Activated T-cell treated with anti-CD3 and anti-CD28 coated beads for 48 hours (primary cell): ENCODE results near the gene FER.
"Not testable (repeated sequence)": the region's sequence is repeated elsewhere in the genome, so short reads cannot be mapped to it uniquely, and the experiment has no call there.

Source experiments
- DNase-seq: peaks from one replicate; pipeline ENCODE4 v3.0.0-alpha.2; 2020; ENCODE audit warnings: low read depth

The FER gene

GRCh38 chr5:109121225-109121624 lies 373.5 kb downstream of the FER start:
- no peak for DNase-seq

GRCh38 chr5:109125755-109126429 lies 378.2 kb downstream of the FER start:
- no peak for DNase-seq

GRCh38 chr5:109126481-109126880 lies 378.8 kb downstream of the FER start:
- DNase-seq: no peak

GRCh38 chr5:109136906-109137305 lies 389.2 kb downstream of the FER start:
- no peak for DNase-seq

- no peak for DNase-seq
These were observed 393.8 kb downstream of the FER start for GRCh38 chr5:109141222-109142200.

- DNase-seq: no peak
These were observed 395.3 kb downstream of the FER start for GRCh38 chr5:109143031-109143430.

- no peak for DNase-seq
These were observed 397.4 kb downstream of the FER start for GRCh38 chr5:109145139-109145538.

- no peak for DNase-seq
These were observed 398.9 kb downstream of the FER start for GRCh38 chr5:109146591-109146990.

GRCh38 chr5:109152565-109152964 lies 404.9 kb downstream of the FER start:
- DNase-seq: no peak

- DNase-seq: no peak
These were observed 407.9 kb downstream of the FER start for GRCh38 chr5:109155625-109156024.

GRCh38 chr5:109156885-109157284 lies 409.2 kb downstream of the FER start:
- no peak for DNase-seq

- DNase-seq: no peak
These were observed 412.8 kb downstream of the FER start for GRCh38 chr5:109160468-109160867.

- DNase-seq: no peak
These were observed 414.4 kb downstream of the FER start for GRCh38 chr5:109161914-109162683.

- no peak for DNase-seq
These were observed 415.6 kb downstream of the FER start for GRCh38 chr5:109163336-109163735.

GRCh38 chr5:109164001-109164400 lies 416.3 kb downstream of the FER start:
- no peak for DNase-seq

- DNase-seq: no peak
These were observed 419.9 kb downstream of the FER start for GRCh38 chr5:109167586-109167985.

GRCh38 chr5:109168151-109168550 lies 420.5 kb downstream of the FER start:
- no peak for DNase-seq

- no peak for DNase-seq
These were observed 423.1 kb downstream of the FER start for GRCh38 chr5:109170629-109171350.

- not testable (repeated sequence) for DNase-seq
These were observed 423.9 kb downstream of the FER start for GRCh38 chr5:109171437-109172073.

- DNase-seq: no peak
These were observed 425.5 kb downstream of the FER start for GRCh38 chr5:109173036-109173794.

GRCh38 chr5:109177227-109177626 lies 429.5 kb downstream of the FER start:
- no peak for DNase-seq
